Measurements from ENCODE around the gene BCAR3.

GRCh38 chr1:93722081-93723031 lies 40.7 kb upstream of the BCAR3 start:
- TF ChIP-seq SUZ12 (IDR thresholded peaks at IDR 0.05; ENCODE audit: extremely low read depth, insufficient read depth, insufficient read length), result no peak
- no peak for TF ChIP-seq ZNF274 (IDR thresholded peaks at IDR 0.05; ENCODE audit: low read depth, low read length)
- no peak for TF ChIP-seq YY1 (IDR thresholded peaks at IDR 0.05; ENCODE audit: insufficient read depth, insufficient read length)

Data from NT2/D1 (cell line).